Prostate gland (tissue), 2 donors: ENCODE data around the gene MLC1. TPM values are rescaled to one million over a fixed set of nuclear protein-coding genes. Genes with fewer than 3 reads are reported as not detected.

ENCODE experiments used
- DNase-seq: peaks from one replicate; pipeline ENCODE4 v3.0.0-alpha.2; 2019; ENCODE audit warnings: low spot score
- H3K27ac ChIP-seq, 2 donors: fragments of 200-600 bp; sonication (generic); 2 replicates each; pipeline ENCODE4 v1.5.1; 2017 to 2019
- H3K27me3 ChIP-seq: fragments of 200-600 bp; sonication (generic); replicated peaks from 2 replicates; pipeline ENCODE4 v1.5.1; 2019; ENCODE audit not compliant: insufficient read depth
- H3K36me3 ChIP-seq, 2 donors: fragments of 200-600 bp; sonication (generic); 1 replicate in 1 of 2; 2 replicates in 1 of 2; pipeline versions ENCODE4 v1.5.1 to v1.8.1; 2017 to 2019
- H3K4me1 ChIP-seq: fragments of 200-600 bp; sonication (generic); replicated peaks from 2 replicates; pipeline ENCODE4 v1.5.1; 2019
- H3K4me3 ChIP-seq, 2 donors: fragments of 200-600 bp; sonication (generic); 2 replicates each; pipeline ENCODE4 v1.5.1; 2017 to 2019
- H3K9me3 ChIP-seq: fragments of 200-600 bp; sonication (generic); 2 replicates; pipeline ENCODE4 v1.5.1; 2017
- POLR2A ChIP-seq: fragments of 450-650 bp; IDR thresholded peaks from one replicate; pipeline ENCODE4 v1.6.1; 2016; ENCODE audit warnings: antibody characterized with exemption, mild to moderate bottlenecking
- POLR2AphosphoS5 ChIP-seq: sonication (generic); formaldehyde crosslinking; IDR thresholded peaks from one replicate; pipeline ENCODE4 v1.6.1; 2017; ENCODE audit warnings: antibody characterized with exemption
- WGBS: methylation state at CpG from one replicate; pipeline ENCODE4 v1.1.5; 2018; 5-methylcytosine and 5-hydroxymethylcytosine counted together
- intact Hi-C: fragments of 100-400 bp; cut with DNase I; formaldehyde crosslinking; loops from one replicate; pipeline ENCODE4 v1.14.2; 2022
- total RNA-seq, 2 donors: library from RNA; depleted of rRNA; stranded (reverse); fragments of >200 nt; gene quantifications; one replicate each; pipeline ENCODE4 v1.1.0, GENCODE V29; 2016
- TF ChIP-seq, protein P1 (sequence below), 4 experiments: fragments of 200-600 bp in 2 of 4; fragments of 450-650 bp in 2 of 4; sonication (generic) in 2 of 4; IDR thresholded peaks; 1 replicate in 3 of 4; 2 replicates in 1 of 4; pipeline ENCODE4 v1.5.1; 2016 to 2019; ENCODE audit warnings: antibody characterized with exemption in 4 of 4, mild to moderate bottlenecking in 2 of 4, moderate library complexity in 2 of 4

The MLC1 gene
- total RNA-seq, 2 donors from 2014 or later, result 0.68 to 1.1 TPM

DNA sequence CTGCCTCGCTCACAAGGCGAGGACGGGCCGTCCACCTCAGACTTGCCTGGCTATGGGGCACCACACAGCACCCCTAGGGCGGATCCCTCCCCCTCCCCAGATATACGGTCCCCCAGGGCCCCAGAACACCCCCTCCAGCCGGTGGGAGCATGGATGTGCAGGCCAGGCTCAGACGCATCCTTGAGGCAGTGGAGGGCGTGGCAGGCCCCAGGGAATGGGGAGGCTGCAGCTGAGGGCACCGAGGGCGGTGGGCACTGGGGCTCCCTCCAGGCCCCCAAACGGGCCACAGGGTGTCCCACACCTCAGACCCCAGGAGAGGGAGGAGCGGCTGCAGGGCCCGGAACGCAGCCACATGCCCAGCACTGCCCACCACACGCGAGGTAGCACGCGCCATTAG lies 39.2 kb downstream of the MLC1 start:
- intact Hi-C loops, result no loop called here
- DNase-seq, result no peak
- 75% methylated on average over 18 of the region's 19 CpGs for WGBS

DNA sequence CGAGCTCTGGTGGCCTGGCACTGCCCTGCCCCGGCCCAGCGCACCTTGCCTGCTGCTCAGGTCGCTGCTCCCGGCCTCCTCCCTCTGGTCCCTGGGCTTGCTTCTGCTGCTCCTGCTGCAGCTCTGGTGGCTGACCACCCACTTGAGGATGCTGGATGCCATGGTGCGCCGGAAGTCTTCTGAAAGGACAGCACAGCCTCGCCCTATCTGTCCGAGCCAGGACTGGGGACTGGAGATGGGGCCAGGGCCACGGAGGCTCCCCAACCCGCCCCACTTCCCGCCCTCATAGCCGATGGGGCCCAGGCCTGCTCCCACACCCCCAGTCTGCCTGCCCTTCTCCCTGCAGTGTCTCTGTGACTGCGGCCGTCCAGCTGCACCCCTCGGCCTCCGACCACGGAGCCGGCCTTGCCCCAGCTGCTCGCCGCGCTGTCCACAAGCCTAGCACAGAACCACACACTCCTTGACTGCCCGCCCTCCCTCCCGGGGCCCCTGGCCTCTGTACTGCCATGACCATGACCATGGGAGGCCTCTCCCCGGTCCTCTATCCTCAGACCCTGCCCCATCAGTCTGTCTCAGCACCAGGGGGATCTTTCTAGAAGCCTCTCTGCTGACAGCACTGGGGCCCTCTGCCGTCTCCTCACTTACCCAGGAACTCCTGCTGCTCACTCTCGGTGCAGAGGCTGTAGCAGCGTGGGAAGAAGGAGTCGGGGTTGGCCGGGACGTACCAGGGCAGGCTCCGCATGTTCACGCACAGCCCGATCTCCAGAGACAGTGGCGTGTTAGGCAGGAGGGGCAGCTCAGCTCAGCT lies 39.8 kb downstream of the MLC1 start:
- Histone ChIP-seq H3K36me3 (no peaks in the 10 kb centered on the region), H3K27ac (no peak overlapping the region), H3K9me3 (no peaks in the 10 kb centered on the region), H3K4me1 (no peaks in the 10 kb centered on the region), H3K4me3 (no peak overlapping the region), H3K27me3 (no peaks in the 10 kb centered on the region)
- intact Hi-C loops, result no loop called here
- no peak for DNase-seq
- 78% methylated on average over 35 of the region's 35 CpGs for WGBS
- TF ChIP-seq, protein P1, sequence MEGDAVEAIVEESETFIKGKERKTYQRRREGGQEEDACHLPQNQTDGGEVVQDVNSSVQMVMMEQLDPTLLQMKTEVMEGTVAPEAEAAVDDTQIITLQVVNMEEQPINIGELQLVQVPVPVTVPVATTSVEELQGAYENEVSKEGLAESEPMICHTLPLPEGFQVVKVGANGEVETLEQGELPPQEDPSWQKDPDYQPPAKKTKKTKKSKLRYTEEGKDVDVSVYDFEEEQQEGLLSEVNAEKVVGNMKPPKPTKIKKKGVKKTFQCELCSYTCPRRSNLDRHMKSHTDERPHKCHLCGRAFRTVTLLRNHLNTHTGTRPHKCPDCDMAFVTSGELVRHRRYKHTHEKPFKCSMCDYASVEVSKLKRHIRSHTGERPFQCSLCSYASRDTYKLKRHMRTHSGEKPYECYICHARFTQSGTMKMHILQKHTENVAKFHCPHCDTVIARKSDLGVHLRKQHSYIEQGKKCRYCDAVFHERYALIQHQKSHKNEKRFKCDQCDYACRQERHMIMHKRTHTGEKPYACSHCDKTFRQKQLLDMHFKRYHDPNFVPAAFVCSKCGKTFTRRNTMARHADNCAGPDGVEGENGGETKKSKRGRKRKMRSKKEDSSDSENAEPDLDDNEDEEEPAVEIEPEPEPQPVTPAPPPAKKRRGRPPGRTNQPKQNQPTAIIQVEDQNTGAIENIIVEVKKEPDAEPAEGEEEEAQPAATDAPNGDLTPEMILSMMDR (IDR thresholded peaks at IDR 0.05), result no peak
- no peak for TF ChIP-seq POLR2AphosphoS5
- TF ChIP-seq POLR2A, result no peak

More for the DNA sequence above, 39.2 kb downstream of the MLC1 start:
- Histone ChIP-seq H3K36me3 (no peaks in the 10 kb centered on the region), H3K27me3 (no peaks in the 10 kb centered on the region), H3K9me3 (no peaks in the 10 kb centered on the region), H3K27ac (no peak overlapping the region), H3K4me1 (no peaks in the 10 kb centered on the region), H3K4me3 (no peak overlapping the region)
- TF ChIP-seq, protein P1 (IDR thresholded peaks at IDR 0.05), result no peak
- TF ChIP-seq POLR2AphosphoS5, result no peak
- TF ChIP-seq POLR2A, result no peak

DNA sequence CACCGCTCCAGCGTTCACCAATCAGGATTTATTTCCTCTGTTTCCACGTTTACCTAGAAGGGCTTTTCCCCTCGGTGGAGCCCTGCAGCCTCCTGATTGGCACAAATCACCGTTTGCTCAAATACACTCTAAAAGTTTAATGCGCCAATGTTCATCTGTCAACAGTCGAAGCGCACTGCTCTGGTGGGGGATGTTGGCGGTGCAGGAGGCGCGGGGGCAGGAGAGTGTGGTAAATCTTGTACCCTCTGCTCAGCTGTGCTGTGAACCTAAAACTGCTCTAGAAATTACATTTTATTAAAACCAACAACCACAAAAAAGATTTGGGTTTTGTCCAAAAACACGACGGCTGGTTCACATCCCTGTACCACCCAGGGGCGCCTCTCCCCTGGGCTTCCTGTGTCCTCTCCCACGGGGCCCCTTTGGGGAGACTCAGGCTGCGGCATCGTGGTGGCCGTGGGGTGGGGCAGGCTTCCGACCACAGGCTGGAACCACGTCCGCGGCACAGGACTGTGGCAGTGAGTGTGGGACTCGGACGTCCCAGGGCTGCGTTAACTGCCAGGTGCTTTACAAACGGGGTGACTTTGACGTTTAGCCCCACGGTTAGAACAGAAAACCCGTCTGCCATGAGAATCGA lies 40.6 kb downstream of the MLC1 start:
- no peaks in the 10 kb centered on the region for H3K36me3 ChIP-seq
- no peaks in the 10 kb centered on the region for H3K9me3 ChIP-seq
- H3K4me1 ChIP-seq, result no peaks in the 10 kb centered on the region
- DNase-seq, result no peak
- intact Hi-C loops, result no loop called here
- H3K27me3 ChIP-seq, result no peaks in the 10 kb centered on the region
- WGBS, result 61% methylated on average over 30 of the region's 30 CpGs
- TF ChIP-seq POLR2AphosphoS5 (no peak), POLR2A (no peak)
- TF ChIP-seq, protein P1 (IDR thresholded peaks at IDR 0.05), result no peak
- H3K27ac ChIP-seq, result no peak overlapping the region
- H3K4me3 ChIP-seq, result no peak overlapping the region

DNA sequence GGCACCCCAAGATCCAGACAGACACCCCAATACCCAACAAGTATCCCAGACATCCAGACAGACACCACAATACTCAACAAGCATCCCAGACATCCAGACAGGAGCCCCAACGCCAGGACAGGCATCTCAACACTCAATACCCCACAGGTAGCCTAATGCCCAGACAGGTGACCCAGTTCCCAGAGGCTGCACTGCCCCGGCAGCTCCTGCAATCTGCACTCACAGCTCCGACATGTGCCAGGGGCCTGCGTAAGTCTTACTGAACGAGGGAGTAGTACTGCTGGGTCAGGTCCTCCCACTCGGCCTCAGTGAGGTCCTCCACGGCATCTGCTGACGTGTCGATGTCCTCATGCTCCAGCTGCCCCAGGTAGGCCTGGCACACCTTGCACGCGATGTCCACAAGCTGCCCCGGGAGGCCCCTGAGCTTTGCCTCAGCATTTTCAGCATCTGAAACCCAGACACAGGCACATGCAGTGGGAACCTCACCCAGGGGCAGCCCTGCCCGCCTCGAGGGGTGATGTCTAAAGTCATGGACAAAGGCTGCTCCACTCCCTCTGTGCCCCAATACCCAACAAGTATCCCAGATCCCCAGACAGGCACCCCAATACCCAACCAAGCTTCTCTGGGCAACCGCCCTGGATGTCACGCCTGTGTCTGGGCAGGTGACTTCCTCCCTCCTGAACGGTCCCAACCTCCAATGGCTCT lies 43.7 kb downstream of the MLC1 start:
- Histone ChIP-seq H3K36me3 (no peaks in the 10 kb centered on the region), H3K27ac (no peak overlapping the region), H3K27me3 (no peaks in the 10 kb centered on the region), H3K4me3 (no peak overlapping the region), H3K4me1 (no peaks in the 10 kb centered on the region), H3K9me3 (no peaks in the 10 kb centered on the region)
- intact Hi-C loops, result no loop called here
- WGBS, result 91% methylated on average over 15 of the region's 17 CpGs
- no peak for DNase-seq
- TF ChIP-seq, protein P1 (IDR thresholded peaks at IDR 0.05), result no peak
- TF ChIP-seq POLR2AphosphoS5 (no peak), POLR2A (no peak)
